H1 (cell line): ENCODE results near the gene CDC27. TPM values are rescaled to one million over a fixed set of nuclear protein-coding genes. Genes with fewer than 3 reads are reported as not detected.

Experiments
- FOSL1 ChIP-seq: IDR thresholded peaks from 2 replicates; pipeline ENCODE4 v1.6.1; 2011; ENCODE audit warnings: mild to moderate bottlenecking, low read depth, low read length, moderate library complexity; ENCODE audit not compliant: insufficient read depth
- JUN ChIP-seq: IDR thresholded peaks from 2 replicates; pipeline ENCODE4 v1.6.1; 2011; ENCODE audit warnings: low read depth, mild to moderate bottlenecking, improper control_type of control experiment, low read length
- POLR2A ChIP-seq, 2 experiments: IDR thresholded peaks; 1 replicate in 1 of 2; 2 replicates in 1 of 2; pipeline ENCODE4 v1.6.1; 2011; ENCODE audit warnings: low read depth in 2 of 2, low read length in 2 of 2, mild to moderate bottlenecking in 2 of 2; ENCODE audit errors: control extremely low read depth in 1 of 2
- RNF2 ChIP-seq: fragments of 200-900, 300-1000 bp; sonication (generic); IDR thresholded peaks from 2 replicates; pipeline ENCODE4 v1.7.1; 2016; ENCODE audit warnings: borderline replicate concordance, low read depth, mild to moderate bottlenecking, antibody characterized with exemption, low read length; ENCODE audit not compliant: poor library complexity, severe bottlenecking; ENCODE audit errors: missing control alignments
- polyA plus RNA-seq, 7 experiments: library from polyadenylated mRNA; depleted of rRNA in 3 of 7; stranded (reverse) in 5 of 7; unstranded in 2 of 7; fragments of >200 nt in 5 of 7; fragments of 200-250 nt in 2 of 7; gene quantifications; 1 replicate in 5 of 7; 2 replicates in 1 of 7; 4 replicates in 1 of 7; pipeline versions ENCODE4 v1.2.1 to v1.2.3, GENCODE V29; 2011 to 2013; ENCODE audit warnings: missing spikeins in 2 of 7, mixed read lengths in 2 of 7
- total RNA-seq: library from RNA; stranded (reverse); fragmentation: NEBNext Ultra II Directional; extraction: Animal tissue kit (Norgen Biotek cat#: 25700); gene quantifications from 2 replicates; pipeline ENCODE4 v1.2.1, GENCODE V29; 2021

CDC27 gene
- total and polyA plus RNA-seq, 2 of the 8 experiments (the other 6 are each of a cell fraction or from before 2014, with no cell fraction given), result 41.9 to 87.5 TPM

DNA sequence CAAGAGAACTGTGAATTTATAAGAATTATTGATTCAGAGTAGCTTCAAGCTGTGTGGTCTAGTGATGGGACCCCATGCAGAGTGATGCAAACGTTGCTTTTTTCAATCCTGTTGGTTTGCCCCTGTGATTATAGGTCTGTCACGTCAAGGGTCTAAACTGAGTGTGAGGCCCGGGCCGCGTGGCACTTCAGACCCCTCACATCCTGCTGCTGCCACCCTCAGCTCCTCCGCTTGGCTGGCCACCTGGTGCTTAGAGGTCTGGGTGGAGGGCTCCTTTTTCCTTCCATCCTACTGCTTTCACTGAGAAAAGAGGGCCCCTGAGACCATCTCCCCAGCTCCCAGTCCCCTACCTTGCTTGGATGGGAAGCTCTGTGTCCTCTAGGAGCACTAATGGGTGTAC, 32.1 kb upstream of the CDC27 start (continued):
- TF ChIP-seq FOSL1, result no peak
- TF ChIP-seq POLR2A (IDR thresholded peaks at IDR 0.05; ENCODE audit: control extremely low read depth in 1 of 2, low read depth in 2 of 2, low read length in 2 of 2), result no peak
- TF ChIP-seq RNF2, result no peak
- TF ChIP-seq JUN, result no peak
